22Rv1 (cell line): Measurements from ENCODE around the gene GPHN.

Source experiments
- CTCF ChIP-seq: fragments of 450-650 bp; IDR thresholded peaks from 2 replicates; pipeline ENCODE4 v1.5.1; 2017; ENCODE audit warnings: mild to moderate bottlenecking
- ZFX ChIP-seq: fragments of 450-650 bp; IDR thresholded peaks from 2 replicates; pipeline ENCODE4 v1.6.1; 2017; ENCODE audit warnings: antibody characterized with exemption, borderline replicate concordance

GRCh38 chr14:67031920-67032774 is 524.2 kb downstream of the GPHN start:
- TF ChIP-seq CTCF (no peak), ZFX (no peak)
